AG08396 (cell line): ENCODE measurements around the gene ISCA2.
"Not testable (repeated sequence)": the region's sequence is repeated elsewhere in the genome, so short reads cannot be mapped to it uniquely, and the experiment has no call there.

Source experiments
- DNase-seq: peaks from one replicate; pipeline ENCODE4 v3.0.0; 2012; ENCODE audit warnings: low spot score, mixed read lengths

Gene ISCA2

GRCh38 chr14:74528886-74529285 is 35.3 kb downstream of the ISCA2 start:
- no peak for DNase-seq

DNA sequence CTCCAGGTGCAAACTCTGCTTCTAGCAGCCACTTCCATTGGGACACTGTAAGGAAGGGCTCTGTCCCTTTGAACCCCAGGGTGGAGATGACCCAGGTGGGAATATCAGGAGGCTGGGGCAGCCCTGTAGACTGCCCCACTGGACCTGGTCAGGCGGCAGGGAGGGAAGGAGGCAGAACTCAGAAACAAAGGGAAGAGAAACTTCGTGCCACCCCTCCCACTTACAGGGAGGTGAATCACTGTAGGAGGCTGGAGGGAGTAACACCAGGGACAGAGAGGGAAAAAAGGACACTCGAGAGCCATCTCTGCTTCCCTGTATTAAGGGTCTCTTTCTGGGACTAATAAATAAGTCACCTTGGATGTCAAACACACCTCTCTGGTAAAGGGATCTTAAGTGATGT is 37.4 kb downstream of the ISCA2 start:
- DNase-seq: no peak

DNA sequence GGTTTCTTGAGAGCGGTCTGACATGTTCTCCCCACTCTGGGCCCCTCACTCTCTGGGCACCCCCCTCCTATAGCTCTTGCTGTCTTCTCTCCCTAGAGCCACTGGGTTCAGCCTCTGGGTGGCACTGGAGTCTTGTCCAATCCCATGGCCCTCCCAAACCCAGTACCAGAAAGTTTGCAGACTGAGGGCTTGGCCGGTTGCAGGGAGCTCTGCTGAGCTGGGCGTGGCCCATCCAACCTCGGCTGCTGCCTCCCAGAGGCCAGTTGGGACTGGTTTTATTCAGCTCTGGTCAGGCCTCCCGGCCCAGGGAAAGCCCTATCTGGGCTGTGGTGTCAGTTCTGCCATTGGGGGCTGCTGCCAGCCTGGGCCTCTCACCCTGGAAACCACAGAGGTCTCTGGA is 37.9 kb downstream of the ISCA2 start:
- DNase-seq: peak; percentile 68

DNA sequence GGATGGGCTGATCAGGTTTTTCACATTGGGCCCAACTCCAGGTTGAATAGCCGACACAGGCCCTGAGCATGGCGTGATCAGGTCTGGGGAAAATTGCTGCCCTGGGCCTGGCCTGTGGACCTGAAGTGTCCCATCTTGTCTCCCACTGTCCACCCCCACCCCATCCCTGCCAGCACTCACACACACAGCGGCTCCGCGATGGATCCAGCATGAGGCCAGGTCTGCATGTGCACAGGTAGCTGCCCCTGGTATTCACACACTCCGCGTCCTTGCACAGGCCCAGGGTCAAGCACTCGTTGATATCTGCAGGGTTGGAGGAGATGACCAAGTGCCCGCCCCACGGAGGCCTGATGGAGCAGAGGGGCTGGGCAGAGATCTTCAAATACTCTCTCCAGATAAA is 38.7 kb downstream of the ISCA2 start:
- DNase-seq: no peak

DNA sequence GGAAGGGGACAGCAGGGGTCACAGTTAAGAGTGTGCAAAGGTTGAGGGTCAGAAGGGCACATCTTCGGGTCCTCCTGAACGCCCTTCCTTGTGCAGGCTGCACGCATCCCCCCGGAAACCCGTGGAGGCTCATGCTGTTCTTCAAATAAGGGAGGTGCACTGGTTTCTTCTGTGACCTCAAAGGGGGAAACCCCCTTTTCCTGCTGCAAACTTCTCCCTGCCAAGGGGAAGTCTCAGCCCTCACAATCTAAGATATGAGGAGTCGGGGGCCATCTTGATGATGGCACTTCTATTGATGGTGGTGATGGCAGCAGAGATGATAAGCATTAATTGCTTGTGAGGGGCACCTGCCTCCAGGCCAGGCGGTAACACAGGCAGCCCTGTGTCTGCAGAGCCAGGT is 40.0 kb downstream of the ISCA2 start:
- DNase-seq: no peak

DNA sequence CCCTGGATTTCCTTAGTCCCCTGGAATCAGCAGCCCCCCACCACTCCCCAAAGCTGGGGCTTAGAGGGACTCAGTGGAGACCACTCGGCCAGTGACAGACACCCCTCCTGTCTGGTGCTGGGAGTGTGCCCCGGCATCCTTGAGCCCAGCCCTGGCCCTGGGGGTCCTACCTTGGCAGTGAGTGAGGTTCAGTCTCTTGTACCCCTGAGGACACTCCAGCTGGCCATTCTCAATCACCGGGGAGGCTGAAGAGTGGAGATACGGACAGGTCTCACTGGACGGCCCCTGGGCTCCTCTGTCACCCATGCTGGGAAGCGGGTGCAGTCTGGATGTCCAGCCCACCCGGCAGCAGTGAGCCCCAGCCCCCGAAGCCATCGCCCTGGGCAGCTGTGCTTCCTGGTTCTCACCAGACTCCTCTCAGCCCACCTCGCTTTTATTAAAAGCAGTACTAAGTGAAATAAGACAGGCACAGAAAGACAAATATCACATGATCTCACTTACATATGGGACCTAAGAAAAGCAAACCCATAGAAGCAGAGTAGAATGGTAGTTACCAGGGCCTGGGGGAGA is 42.3 kb downstream of the ISCA2 start:
- DNase-seq: no peak

- not testable (repeated sequence) for DNase-seq
Observed at GRCh38 chr14:74536336-74536735, 42.8 kb downstream of the ISCA2 start.

- no peak for DNase-seq
Observed at GRCh38 chr14:74538411-74539391, 45.1 kb downstream of the ISCA2 start.

GRCh38 chr14:74539503-74539902 is 45.9 kb downstream of the ISCA2 start:
- no peak for DNase-seq

GRCh38 chr14:74541225-74541624 is 47.7 kb downstream of the ISCA2 start:
- DNase-seq: no peak

- DNase-seq: no peak
Observed at GRCh38 chr14:74542056-74542685, 48.6 kb downstream of the ISCA2 start.

DNA sequence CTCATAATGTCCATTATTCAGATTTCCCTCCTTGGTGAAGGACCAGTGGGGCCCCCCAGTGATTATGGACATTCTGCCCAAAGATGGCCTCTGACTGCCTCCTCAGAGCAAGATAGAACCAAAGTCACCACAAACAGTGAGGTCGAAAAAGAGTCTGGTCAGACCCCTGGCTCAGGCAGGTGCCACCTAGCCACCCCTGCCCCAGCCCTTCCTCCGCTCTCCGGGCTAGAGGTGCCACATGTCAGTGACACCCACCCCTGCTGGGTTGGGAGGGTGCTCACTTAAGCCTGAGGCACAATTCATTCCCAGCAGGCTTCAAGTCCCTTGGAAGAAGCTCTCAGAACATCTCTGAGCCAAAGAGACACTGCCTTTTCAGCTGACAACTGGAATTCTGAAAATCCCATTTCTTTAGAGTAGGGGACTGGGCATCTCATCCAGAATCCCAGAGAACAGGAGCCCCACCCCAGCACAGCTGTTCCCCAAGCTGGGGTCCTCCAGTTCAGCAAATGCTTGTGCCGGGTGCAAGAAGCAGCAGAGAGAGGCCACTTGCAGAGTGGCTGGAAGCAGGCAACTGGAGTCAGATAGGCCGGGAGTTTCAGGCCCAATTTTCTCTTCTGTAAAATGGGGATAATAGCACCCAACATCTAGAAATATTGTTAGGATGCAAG is 50.3 kb downstream of the ISCA2 start:
- no peak for DNase-seq

- no peak for DNase-seq
Observed at GRCh38 chr14:74545386-74545785, 51.8 kb downstream of the ISCA2 start.

- no peak for DNase-seq
Observed at GRCh38 chr14:74546416-74546815, 52.9 kb downstream of the ISCA2 start.
